GM13976 (cell line): ENCODE results near the gene GRM4.

ENCODE experiments used
- DNase-seq: peaks from one replicate; pipeline ENCODE4 v3.0.0; 2012; ENCODE audit warnings: low spot score
- in situ Hi-C: fragments of 300-500 bp; cut with MboI; formaldehyde crosslinking; loops from one replicate; pipeline ENCODE4 v1.12.0; 2022; ENCODE audit warnings: low sequenced_read_pairs, mixed read lengths, inconsistent platforms; ENCODE audit not compliant: unreplicated experiment
- TF ChIP-seq, protein P1 (sequence below): IDR thresholded peaks from 2 replicates; pipeline ENCODE4 v1.5.1; 2012; ENCODE audit warnings: borderline replicate concordance, mild to moderate bottlenecking; ENCODE audit not compliant: insufficient read depth; ENCODE audit errors: extremely low read depth, missing control alignments, control extremely low read depth

GRM4 gene

DNA sequence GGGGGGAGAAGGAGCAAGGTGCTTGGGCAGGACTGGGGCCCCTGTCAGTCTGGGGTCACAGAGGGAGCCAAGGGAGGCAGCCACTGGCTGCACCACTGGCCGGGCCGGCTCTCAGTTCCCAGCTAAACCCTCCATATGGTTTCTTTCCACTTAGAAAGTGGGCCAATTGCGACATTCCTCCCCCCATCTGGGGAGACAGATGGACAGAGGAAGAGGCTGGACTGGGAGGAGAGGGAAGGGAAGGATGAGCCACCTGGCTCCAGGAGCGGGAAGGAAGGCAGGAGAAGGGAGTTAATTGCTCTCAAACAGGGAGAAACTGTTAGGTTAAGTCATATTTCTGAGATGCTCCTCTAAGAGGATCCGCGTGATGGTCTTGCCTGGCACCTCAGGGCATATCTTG lies 82.2 kb downstream of the GRM4 start:
- no peak for DNase-seq
- in situ Hi-C loops: no loop called here
- TF ChIP-seq, protein P1, sequence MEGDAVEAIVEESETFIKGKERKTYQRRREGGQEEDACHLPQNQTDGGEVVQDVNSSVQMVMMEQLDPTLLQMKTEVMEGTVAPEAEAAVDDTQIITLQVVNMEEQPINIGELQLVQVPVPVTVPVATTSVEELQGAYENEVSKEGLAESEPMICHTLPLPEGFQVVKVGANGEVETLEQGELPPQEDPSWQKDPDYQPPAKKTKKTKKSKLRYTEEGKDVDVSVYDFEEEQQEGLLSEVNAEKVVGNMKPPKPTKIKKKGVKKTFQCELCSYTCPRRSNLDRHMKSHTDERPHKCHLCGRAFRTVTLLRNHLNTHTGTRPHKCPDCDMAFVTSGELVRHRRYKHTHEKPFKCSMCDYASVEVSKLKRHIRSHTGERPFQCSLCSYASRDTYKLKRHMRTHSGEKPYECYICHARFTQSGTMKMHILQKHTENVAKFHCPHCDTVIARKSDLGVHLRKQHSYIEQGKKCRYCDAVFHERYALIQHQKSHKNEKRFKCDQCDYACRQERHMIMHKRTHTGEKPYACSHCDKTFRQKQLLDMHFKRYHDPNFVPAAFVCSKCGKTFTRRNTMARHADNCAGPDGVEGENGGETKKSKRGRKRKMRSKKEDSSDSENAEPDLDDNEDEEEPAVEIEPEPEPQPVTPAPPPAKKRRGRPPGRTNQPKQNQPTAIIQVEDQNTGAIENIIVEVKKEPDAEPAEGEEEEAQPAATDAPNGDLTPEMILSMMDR: no peak

DNA sequence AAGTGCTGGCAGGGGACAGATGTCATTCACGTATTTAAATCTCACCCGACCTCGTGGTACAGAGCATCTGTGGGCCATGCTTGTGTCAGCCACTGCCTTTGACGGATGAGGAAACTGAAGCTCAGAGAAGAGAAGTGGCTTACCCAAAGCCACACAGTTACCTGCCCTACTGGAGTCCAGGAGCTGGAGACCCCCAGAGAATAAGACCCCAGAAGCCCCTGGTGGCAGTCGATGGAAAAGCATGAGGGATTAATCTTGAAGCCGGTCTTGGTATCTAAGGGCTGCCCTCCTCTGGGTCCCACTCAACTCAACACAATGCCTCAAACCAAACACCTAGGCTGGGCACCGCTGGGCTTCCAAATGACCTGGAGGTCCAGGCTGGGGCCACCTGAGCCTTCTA lies 83.1 kb downstream of the GRM4 start:
- TF ChIP-seq, protein P1: no peak
- in situ Hi-C loops: no loop called here
- DNase-seq: no peak

GRCh38 chr6:34062156-34062555 lies 83.7 kb downstream of the GRM4 start:
- in situ Hi-C loops: no loop called here
- TF ChIP-seq, protein P1: no peak
- DNase-seq: no peak

DNA sequence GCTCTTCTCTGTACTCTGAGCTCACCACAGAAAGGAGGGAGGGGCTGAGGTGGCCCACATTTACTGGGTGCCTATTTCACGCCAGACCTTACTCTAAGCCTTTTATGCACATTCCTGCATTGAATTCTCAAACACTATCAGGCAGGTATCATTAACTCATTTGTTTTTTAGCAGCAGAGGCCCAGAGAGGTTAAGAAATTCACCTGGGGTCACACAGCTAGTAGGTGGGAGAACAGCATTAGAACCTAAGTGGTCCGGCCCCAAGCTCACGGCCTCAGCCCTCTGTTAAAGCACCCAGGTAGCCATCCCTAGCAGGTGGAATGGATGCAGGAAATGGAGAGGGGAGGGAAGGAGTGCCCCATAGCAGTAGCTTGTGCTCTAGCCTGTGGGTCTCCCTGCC lies 84.5 kb downstream of the GRM4 start:
- in situ Hi-C loops: no loop called here
- TF ChIP-seq, protein P1: no peak
- DNase-seq: no peak

DNA sequence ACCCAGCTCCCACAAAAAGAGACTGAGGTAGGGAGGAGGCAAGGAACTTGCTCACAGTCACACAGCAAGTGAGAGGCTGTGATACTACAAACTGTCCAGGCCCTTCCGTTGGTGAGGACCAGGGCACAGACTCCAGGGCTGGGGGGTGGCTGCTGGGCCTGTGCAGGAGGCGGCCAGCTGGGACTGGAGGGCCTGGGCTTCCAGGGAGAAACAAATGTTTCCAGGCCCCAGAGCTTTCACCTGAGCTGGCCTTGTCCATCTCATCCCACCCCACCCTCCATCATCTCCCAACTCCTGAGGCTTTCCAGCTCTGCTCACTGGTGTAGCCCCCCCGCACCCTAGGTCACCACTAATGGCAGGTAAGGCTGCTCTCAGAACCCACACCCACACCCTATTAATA lies 86.0 kb downstream of the GRM4 start:
- DNase-seq: no peak
- TF ChIP-seq, protein P1: no peak
- in situ Hi-C loops: loop anchor here (10.0 kb wide), 1 partner anchor 95 kb away; no protein-coding TSS in a partner anchor

- in situ Hi-C loops: loop anchor here (10.0 kb wide), 1 partner anchor 96 kb away; no protein-coding TSS in a partner anchor
- TF ChIP-seq, protein P1: no peak
- DNase-seq: no peak
These were observed 86.7 kb downstream of the GRM4 start for GRCh38 chr6:34059136-34059731.

DNA sequence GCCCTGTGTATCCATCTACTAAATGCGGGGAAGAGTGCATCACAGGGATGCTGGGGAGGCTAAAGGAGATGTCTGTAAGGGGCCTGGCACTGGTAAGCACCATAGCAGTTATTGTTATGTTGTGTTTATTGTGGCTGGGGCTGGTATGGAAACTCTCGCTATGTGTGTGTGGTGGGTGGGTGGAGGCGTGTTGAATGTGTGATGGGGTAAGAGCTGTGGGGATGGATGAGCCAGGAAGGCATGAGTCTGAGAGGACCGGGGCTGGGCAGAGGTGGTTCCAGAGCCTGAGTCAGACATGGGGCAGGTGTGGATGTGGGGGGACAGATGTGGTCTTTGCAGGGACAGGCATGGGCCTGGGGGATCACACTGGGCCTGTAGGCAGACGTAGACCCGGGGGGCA lies 88.1 kb downstream of the GRM4 start:
- TF ChIP-seq, protein P1: no peak
- in situ Hi-C loops: loop anchor here (10.0 kb wide), 1 partner anchor 97 kb away; no protein-coding TSS in a partner anchor
- no peak for DNase-seq
